ENCODE data around the gene CDHR2.

Gene CDHR2

DNA sequence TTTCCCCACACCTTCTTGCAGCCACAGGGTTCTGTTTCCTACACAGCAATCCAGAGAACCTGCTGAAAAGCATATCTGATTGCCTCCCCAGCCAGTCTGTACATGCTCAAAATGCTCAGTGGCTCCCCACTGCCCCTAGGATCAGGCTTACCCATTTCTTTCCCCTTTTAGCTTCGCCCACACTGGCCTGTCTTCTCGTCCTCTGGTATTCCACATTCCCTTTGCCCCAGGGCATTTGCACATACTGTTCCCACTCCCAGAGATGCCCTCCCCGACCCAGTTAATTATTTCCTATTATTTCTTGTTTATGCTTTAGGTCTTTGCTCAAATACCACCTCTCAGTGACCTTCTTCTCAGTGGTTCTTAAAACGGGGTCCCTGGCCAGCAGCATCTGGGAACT lies 91.5 kb downstream of the CDHR2 start:
- DNase-seq (ENCODE audit: low read depth): no peak

DNA sequence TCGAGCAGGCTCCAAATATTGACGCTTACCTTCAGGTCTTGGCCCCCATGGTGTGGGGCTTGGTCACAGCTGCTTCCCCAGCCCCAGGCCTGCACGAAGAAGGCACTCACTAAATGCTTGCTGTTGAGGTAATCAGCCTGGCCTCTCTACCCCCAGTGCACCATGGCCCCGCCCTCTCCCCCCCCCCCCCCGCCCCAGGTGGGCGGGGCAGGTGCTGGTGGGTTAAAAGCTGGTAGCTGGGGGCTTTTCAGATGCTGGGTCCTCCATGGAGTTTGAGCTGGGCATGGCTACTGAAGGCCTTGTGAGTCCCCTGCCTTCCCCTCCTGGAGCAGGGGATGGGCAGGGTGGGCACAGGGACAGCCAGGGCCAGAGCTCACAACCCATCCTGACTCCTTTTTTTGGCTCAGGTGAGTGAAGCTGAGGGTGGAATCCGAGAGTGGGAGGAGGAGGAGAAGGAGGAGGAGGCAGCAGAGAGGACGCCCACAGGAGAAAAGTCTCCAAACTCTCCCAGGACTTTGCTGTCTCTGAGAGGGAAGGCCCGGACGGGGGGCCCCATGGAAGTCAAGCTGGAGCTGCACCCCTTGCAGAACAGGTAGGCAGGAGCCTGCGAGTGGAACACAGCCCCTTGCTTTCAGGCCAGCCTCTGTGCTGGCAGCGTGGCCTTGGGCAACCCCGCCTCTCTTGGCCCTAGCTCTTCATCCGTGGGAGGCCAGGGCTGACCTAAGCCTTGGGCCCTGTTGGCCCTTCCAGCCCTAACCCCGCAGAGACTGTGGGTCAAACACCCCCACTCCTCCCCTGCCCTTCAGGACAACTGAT lies 93.7 kb downstream of the CDHR2 start:
- DNase-seq (ENCODE audit: low read depth): no peak

DNA sequence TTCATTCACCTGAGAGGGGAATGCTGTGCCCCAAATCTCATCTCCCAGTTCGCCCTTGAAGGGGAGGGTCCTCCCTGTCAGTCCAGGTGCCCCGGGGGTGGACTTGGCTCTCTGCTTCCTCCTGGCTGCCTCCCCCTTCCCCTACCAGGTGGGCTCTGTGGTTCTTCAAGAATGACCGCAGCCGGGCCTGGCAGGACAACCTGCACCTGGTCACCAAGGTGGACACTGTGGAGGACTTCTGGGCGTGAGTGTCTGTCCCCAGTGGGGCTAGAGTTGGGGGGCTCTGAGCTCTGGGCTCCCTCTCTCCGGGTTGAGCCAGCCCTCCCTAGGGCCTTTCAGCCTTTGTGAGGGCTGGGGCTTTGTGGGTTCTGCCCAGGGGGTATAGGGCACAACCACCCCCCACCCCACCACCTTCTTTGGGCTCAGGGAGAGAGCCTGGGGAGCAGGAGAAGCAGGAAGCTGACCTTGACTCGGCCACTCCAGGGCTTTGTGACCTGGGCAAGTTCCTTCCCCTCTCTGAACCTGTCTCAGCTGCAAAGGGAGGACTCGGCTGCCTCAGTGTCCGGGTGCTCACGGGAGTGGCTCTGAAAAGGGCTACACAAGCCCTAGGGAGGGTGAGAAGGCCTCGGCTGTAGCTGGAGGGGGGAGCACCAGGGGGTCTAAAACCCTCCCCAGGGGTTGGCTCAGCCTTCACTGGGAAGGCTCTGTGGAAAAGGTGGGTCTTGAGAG lies 94.5 kb downstream of the CDHR2 start:
- no peak for DNase-seq (ENCODE audit: low read depth)

DNA sequence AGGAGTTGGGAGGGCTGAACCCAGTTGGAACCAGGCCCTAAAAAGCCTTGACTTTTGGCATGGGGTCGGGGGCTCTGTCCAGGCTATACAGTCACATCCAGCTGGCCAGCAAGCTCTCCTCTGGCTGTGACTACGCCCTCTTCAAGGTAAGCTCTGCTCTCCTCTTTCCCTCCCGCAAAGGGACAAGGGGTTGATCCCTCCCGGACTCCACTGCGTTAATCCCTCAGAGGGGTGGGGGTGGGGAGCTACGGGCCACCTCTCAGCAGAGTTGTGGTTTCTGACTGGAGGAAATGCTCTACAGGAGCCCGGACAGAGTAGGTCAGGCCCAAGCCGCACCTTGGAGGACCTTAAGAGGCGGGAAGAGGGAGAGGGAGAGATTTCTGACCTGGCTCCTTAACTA lies 95.2 kb downstream of the CDHR2 start:
- DNase-seq (ENCODE audit: low read depth): no peak

DNA sequence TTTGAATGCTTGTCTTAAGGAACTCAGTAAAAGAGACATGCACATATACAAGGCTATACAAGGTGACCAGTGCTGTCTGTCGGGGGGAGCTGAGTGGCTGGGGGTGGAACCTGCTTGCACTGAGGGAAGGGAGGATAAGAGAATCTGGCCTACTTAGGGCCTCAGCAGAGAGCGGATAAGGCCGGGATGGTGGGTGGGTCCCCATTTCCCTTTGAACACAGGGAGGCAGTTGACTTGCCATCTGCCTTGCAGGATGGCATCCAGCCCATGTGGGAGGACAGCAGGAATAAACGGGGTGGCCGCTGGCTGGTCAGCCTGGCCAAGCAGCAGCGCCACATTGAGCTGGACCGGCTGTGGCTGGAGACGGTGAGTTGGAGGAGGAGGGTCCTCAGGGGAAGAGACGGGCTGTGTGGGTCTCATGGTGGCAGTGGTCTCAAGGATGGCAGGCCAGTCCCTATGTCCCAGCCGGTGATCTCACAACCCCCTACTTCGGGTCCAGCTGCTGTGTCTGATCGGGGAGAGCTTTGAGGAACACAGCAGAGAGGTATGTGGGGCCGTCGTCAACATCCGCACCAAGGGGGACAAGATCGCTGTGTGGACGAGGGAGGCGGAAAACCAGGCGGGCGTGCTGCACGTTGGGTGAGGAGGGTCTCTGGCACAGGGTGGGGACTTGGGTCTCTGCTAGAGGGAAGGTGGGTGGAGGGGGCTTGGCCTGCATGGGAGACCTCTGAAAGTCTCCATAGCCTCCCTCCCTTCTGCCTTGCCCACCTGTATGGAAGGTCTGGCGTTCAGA lies 95.9 kb downstream of the CDHR2 start:
- no peak for DNase-seq (ENCODE audit: low read depth)
